Peyer's patch (tissue), 4 donors: Measurements from ENCODE around the gene TLR8. TPM values are rescaled to one million over a fixed set of nuclear protein-coding genes. Genes with fewer than 3 reads are reported as not detected.
A peak's percentile ranks its signal among the peaks of the same experiment; 100 is the strongest.

Source experiments
- DNase-seq, 3 donors: peaks; one replicate each; pipeline ENCODE4 v3.0.0-alpha.2; 2017 to 2019
- H3K27ac ChIP-seq, 4 donors: fragments of 200-600 bp; sonication (generic); one replicate each; pipeline ENCODE4 v1.5.1; 2016 to 2019
- H3K27me3 ChIP-seq, 2 donors: fragments of 200-600 bp; sonication (generic); one replicate each; pipeline ENCODE4 v1.5.1; 2019
- H3K36me3 ChIP-seq, 3 donors: fragments of 200-600 bp; sonication (generic); one replicate each; pipeline ENCODE4 v1.5.1; 2016 to 2019
- H3K4me1 ChIP-seq, 4 donors: fragments of 200-600 bp; sonication (generic); one replicate each; pipeline ENCODE4 v1.5.1; 2016 to 2019
- H3K4me3 ChIP-seq, 4 donors: fragments of 200-600 bp; sonication (generic); 1 replicate in 3 of 4; 2 replicates in 1 of 4; pipeline ENCODE4 v1.5.1; 2016 to 2019; ENCODE audit warnings: mild to moderate bottlenecking in 1 of 4
- H3K9me3 ChIP-seq, 4 donors: fragments of 200-600 bp; sonication (generic); one replicate each; pipeline ENCODE4 v1.5.1; 2016 to 2019; ENCODE audit warnings: mild to moderate bottlenecking in 1 of 4
- POLR2A ChIP-seq, 2 donors: fragments of 450-650 bp; IDR thresholded peaks; one replicate each; pipeline ENCODE4 v1.5.1; 2017; ENCODE audit warnings: antibody characterized with exemption in 2 of 2, mild to moderate bottlenecking in 2 of 2, moderate library complexity in 2 of 2
- total RNA-seq, 4 donors: library from RNA; depleted of rRNA; stranded (reverse); fragments of >200 nt; gene quantifications; one replicate each; pipeline ENCODE4 v1.1.0, GENCODE V29; 2016
- TF ChIP-seq, protein P1 (sequence below), 6 experiments: fragments of 450-650 bp in 4 of 6; fragments of 200-600 bp in 2 of 6; sonication (generic) in 1 of 6; IDR thresholded peaks; one replicate each; pipeline ENCODE4 v1.5.1; 2017 to 2019; ENCODE audit warnings: antibody characterized with exemption in 6 of 6, mild to moderate bottlenecking in 3 of 6, moderate library complexity in 1 of 6

Gene TLR8
- total RNA-seq, 4 donors from 2014 or later: 0.28 to 1.3 TPM; not detected in 2

DNA sequence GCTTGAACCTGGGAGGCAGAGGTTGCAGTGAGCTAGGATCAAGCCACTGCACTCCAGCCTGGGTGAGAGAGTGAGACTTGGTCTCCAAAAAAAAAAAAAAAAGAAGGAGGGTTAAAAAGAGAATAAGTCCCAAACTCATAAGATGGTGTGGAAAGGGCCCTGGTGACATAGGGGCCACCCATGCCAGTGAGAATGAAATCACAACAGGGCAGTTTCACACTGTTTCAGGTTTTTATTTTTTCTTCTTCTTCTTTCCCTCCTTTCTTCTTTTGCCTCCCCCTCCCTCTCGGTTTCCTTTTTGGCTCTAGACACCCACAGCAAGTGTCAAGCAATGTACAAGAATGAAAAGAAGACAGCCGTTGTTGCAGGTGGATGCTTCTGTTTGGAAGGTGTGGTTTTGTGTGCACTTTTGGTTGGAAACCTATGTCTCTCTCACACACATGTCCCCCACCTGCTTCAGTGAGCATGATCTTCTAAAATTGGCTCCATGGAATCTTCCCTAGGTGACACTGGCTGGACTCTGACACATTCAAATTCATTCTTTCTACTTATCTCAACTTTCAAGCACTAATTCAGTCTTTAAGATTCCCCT is 14.4 kb upstream of the TLR8 start:
- H3K36me3 ChIP-seq: no peaks in the 10 kb centered on the region
- H3K4me3 ChIP-seq: no peak overlapping the region
- no peak for TF ChIP-seq POLR2A (IDR thresholded peaks at IDR 0.05)
- TF ChIP-seq, protein P1, sequence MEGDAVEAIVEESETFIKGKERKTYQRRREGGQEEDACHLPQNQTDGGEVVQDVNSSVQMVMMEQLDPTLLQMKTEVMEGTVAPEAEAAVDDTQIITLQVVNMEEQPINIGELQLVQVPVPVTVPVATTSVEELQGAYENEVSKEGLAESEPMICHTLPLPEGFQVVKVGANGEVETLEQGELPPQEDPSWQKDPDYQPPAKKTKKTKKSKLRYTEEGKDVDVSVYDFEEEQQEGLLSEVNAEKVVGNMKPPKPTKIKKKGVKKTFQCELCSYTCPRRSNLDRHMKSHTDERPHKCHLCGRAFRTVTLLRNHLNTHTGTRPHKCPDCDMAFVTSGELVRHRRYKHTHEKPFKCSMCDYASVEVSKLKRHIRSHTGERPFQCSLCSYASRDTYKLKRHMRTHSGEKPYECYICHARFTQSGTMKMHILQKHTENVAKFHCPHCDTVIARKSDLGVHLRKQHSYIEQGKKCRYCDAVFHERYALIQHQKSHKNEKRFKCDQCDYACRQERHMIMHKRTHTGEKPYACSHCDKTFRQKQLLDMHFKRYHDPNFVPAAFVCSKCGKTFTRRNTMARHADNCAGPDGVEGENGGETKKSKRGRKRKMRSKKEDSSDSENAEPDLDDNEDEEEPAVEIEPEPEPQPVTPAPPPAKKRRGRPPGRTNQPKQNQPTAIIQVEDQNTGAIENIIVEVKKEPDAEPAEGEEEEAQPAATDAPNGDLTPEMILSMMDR (IDR thresholded peaks at IDR 0.05): no peak
- H3K4me1 ChIP-seq: no peaks in the 10 kb centered on the region
- DNase-seq: no peak
- no peaks in the 10 kb centered on the region for H3K27me3 ChIP-seq
- peak overlapping the region in 1 of 4 donors; percentile 62 for H3K27ac ChIP-seq
- H3K9me3 ChIP-seq: no peaks in the 10 kb centered on the region

DNA sequence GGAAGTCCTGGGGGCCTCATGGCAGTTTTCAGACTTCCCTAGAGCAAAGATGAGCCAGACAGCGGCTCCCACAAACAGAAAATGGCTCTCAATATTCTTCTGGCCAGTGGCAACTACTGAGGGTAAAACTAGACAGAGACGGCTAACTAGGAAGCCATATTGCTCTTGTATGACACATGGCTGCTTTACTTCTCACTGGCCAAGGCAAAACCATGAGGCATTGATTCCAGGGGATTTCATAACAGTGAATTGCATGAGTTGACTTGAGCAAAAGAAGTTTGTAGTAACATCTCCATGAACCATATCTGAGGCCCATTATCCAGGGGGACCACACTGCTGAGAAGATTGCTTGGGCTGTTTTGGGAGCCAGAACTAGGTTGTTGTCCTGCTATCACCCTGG is 13.7 kb upstream of the TLR8 start:
- Histone ChIP-seq H3K36me3 (no peaks in the 10 kb centered on the region), H3K9me3 (no peaks in the 10 kb centered on the region), H3K27ac (no peak overlapping the region), H3K4me3 (no peak overlapping the region), H3K27me3 (no peaks in the 10 kb centered on the region), H3K4me1 (no peaks in the 10 kb centered on the region)
- no peak for DNase-seq
- no peak for TF ChIP-seq POLR2A (IDR thresholded peaks at IDR 0.05)
- TF ChIP-seq, protein P1 (IDR thresholded peaks at IDR 0.05): no peak

DNA sequence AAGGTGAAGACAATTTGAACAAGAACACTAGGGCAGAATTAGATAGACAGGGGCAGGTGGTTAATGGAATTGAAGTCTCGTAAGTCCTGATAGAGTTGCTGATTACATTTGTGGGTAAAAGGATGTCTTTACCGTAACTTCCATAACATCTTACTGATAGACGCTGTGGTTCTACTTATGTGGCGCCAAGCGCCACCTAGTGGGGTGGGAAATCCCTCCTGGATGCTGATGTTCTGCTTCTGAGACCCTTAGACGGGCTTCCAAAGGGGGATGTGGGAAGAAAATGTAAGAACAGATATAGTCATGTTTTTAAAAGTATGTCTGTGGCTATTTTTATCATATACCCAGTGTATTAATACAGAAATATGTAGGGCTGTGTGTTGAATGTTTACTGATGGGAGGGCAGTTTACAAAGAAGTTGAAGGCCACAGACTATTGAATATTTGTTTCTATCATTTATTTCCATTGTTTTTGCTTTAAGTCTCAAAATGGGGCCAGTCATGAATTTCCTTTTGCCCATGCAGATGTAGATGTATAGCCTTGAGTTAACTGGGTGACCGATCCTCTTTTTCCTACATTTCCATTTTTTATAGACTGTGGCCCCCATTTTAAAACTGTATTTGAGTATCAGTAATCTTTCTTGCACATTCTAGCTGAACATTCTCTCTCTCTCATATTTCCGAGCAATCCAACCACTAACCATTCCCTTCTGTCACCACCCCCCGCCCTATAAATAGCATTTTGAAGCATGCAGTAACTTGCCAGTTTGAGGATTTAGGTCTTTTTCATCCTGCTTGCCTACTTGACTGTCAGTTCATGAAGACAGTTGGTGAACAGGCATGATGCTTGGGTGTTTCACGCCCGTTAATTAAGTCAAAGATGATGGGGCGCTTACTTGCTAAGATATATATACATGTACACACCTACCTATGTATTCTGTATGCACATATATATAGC is 12.1 kb upstream of the TLR8 start:
- Histone ChIP-seq H3K36me3 (no peaks in the 10 kb centered on the region), H3K27me3 (no peaks in the 10 kb centered on the region), H3K4me3 (no peak overlapping the region), H3K27ac (no peak overlapping the region), H3K4me1 (no peaks in the 10 kb centered on the region), H3K9me3 (no peaks in the 10 kb centered on the region)
- peak; percentile 50 to 80 (median 65) for DNase-seq
- TF ChIP-seq, protein P1 (IDR thresholded peaks at IDR 0.05): peak in 5 of 6 experiments; percentile 17 to 50 (median 49)
- TF ChIP-seq POLR2A (IDR thresholded peaks at IDR 0.05): no peak

DNA sequence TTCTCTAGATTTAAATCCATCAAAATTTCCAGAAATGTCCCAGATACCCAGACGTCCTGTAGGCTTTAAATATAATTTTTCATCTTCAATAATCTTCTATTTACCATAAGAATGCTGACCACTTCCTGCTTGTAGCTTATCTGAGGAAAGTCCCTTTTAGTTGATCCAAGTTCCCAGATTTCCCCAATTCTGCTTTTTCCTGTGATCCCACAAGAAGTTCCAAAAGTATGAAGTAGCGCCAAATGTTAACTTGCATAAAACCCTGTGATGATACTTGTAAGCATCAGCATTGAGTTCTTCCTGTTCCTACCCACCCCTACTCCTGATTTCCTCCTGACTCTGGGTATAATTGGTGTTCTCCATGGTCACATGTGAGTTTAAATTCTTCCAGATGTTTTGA is 10.6 kb upstream of the TLR8 start:
- TF ChIP-seq, protein P1 (IDR thresholded peaks at IDR 0.05): no peak
- no peak for TF ChIP-seq POLR2A (IDR thresholded peaks at IDR 0.05)

DNA sequence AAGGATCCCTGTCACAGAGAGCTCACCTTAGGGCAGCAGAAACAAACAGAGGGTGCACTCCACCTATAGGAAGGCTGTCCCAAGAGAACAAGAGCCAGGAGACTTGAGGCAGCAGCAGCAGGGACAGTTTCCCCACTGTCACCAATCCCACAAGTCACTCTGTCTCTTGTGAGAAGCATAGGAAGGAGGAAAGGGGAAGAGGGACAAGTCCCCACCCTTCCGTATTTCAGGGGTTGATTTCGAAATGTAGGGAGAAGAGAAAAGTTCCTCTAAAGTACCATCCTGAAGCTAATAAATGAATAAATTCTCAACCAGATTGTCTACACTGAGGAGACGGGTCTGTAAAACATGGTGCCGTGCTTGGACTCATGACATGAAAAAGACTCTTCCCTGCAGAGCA is 9.5 kb upstream of the TLR8 start:
- no peak for DNase-seq
- TF ChIP-seq POLR2A (IDR thresholded peaks at IDR 0.05): no peak
- TF ChIP-seq, protein P1 (IDR thresholded peaks at IDR 0.05): no peak
- H3K4me3 ChIP-seq: no peak overlapping the region
- H3K27me3 ChIP-seq: no peaks in the 10 kb centered on the region
- no peaks in the 10 kb centered on the region for H3K36me3 ChIP-seq
- no peaks in the 10 kb centered on the region for H3K9me3 ChIP-seq
- H3K4me1 ChIP-seq: no peaks in the 10 kb centered on the region
- no peak overlapping the region for H3K27ac ChIP-seq

More for the DNA sequence above, 10.6 kb upstream of the TLR8 start:
- H3K4me1 ChIP-seq: no peaks in the 10 kb centered on the region
- no peak for DNase-seq
- H3K27me3 ChIP-seq: no peaks in the 10 kb centered on the region
- H3K27ac ChIP-seq: no peak overlapping the region
- H3K36me3 ChIP-seq: no peaks in the 10 kb centered on the region
- H3K9me3 ChIP-seq: no peaks in the 10 kb centered on the region
- H3K4me3 ChIP-seq: no peak overlapping the region
